WTC11 (cell line): ENCODE results near the gene NCAPD2. TPM values are rescaled to one million over a fixed set of nuclear protein-coding genes. Genes with fewer than 3 reads are reported as not detected.
A peak's percentile ranks its signal among the peaks of the same experiment; 100 is the strongest.

ENCODE experiments used
- ATF6 ChIP-seq: sonication (generic); formaldehyde crosslinking; IDR thresholded peaks from 2 replicates; pipeline ENCODE4 v1.8.1; 2023; ENCODE audit warnings: mild to moderate bottlenecking, missing genetic modification reagents
- CBFB ChIP-seq: sonication (generic); formaldehyde crosslinking; IDR thresholded peaks from 2 replicates; pipeline ENCODE4 v1.8.1; 2022; ENCODE audit warnings: mild to moderate bottlenecking, low read depth, missing genetic modification reagents
- E2F5 ChIP-seq: sonication (generic); formaldehyde crosslinking; IDR thresholded peaks from 2 replicates; pipeline ENCODE4 v1.8.1; 2022; ENCODE audit warnings: mild to moderate bottlenecking, moderate library complexity, missing genetic modification reagents
- FOXJ3 ChIP-seq: sonication (generic); formaldehyde crosslinking; IDR thresholded peaks from 2 replicates; pipeline ENCODE4 v1.9.0; 2021; ENCODE audit warnings: missing genetic modification reagents, mild to moderate bottlenecking, borderline replicate concordance
- GABPB1 ChIP-seq: sonication (generic); formaldehyde crosslinking; IDR thresholded peaks from 2 replicates; pipeline ENCODE4 v1.8.1; 2023; ENCODE audit warnings: mild to moderate bottlenecking, missing genetic modification reagents
- GTF2I ChIP-seq: fragments of 250-450 bp; sonication (Bioruptor Pico); conservative IDR thresholded peaks from 2 replicates; pipeline ENCODE4 v1.4.0; 2021; ENCODE audit warnings: mild to moderate bottlenecking
- HMGXB4 ChIP-seq: sonication (generic); formaldehyde crosslinking; IDR thresholded peaks from 2 replicates; pipeline ENCODE4 v1.8.1; 2023; ENCODE audit warnings: mild to moderate bottlenecking, moderate library complexity, missing genetic modification reagents
- JAZF1 ChIP-seq: fragments of 250-450 bp; sonication (Bioruptor Pico); IDR thresholded peaks from 2 replicates; pipeline ENCODE4 v1.9.0; 2021; ENCODE audit warnings: moderate library complexity, mild to moderate bottlenecking, inconsistent platforms
- KAT7 ChIP-seq: sonication (generic); formaldehyde crosslinking; IDR thresholded peaks from 2 replicates; pipeline ENCODE4 v1.8.1; 2023; ENCODE audit warnings: missing genetic modification reagents, mild to moderate bottlenecking, borderline replicate concordance
- MAX ChIP-seq: sonication (generic); formaldehyde crosslinking; IDR thresholded peaks from 2 replicates; pipeline ENCODE4 v1.8.0; 2022; ENCODE audit warnings: mild to moderate bottlenecking, missing genetic modification reagents
- NFYB ChIP-seq: sonication (generic); formaldehyde crosslinking; conservative IDR thresholded peaks from 2 replicates; pipeline ENCODE4 v1.8.0; 2022; ENCODE audit warnings: low read depth, missing genetic modification reagents
- NR2C2 ChIP-seq: sonication (generic); formaldehyde crosslinking; IDR thresholded peaks from 2 replicates; pipeline ENCODE4 v1.8.0; 2022; ENCODE audit warnings: mild to moderate bottlenecking, missing genetic modification reagents
- RELA ChIP-seq: sonication (generic); formaldehyde crosslinking; IDR thresholded peaks from 2 replicates; pipeline ENCODE4 v1.8.1; 2022; ENCODE audit warnings: missing genetic modification reagents, mild to moderate bottlenecking, borderline replicate concordance
- RORB ChIP-seq: fragments of 250-450 bp; sonication (Bioruptor Pico); IDR thresholded peaks from 2 replicates; pipeline ENCODE4 v1.9.0; 2021; ENCODE audit warnings: mild to moderate bottlenecking
- SMAD3 ChIP-seq: sonication (generic); formaldehyde crosslinking; IDR thresholded peaks from 2 replicates; pipeline ENCODE4 v1.8.0; 2022; ENCODE audit warnings: missing genetic modification reagents, mild to moderate bottlenecking, borderline replicate concordance
- SMAD4 ChIP-seq: sonication (generic); formaldehyde crosslinking; IDR thresholded peaks from 2 replicates; pipeline ENCODE4 v1.8.0; 2022; ENCODE audit warnings: mild to moderate bottlenecking, missing genetic modification reagents
- TEAD1 ChIP-seq: sonication (generic); formaldehyde crosslinking; IDR thresholded peaks from 2 replicates; pipeline ENCODE4 v1.8.0; 2022; ENCODE audit warnings: mild to moderate bottlenecking, missing genetic modification reagents
- TP53 ChIP-seq: sonication (generic); formaldehyde crosslinking; IDR thresholded peaks from 2 replicates; pipeline ENCODE4 v1.8.1; 2023; ENCODE audit warnings: mild to moderate bottlenecking, missing genetic modification reagents
- ZBTB21 ChIP-seq: sonication (generic); formaldehyde crosslinking; IDR thresholded peaks from 2 replicates; pipeline ENCODE4 v1.8.1; 2023; ENCODE audit warnings: mild to moderate bottlenecking, missing genetic modification reagents, borderline replicate concordance
- ZBTB43 ChIP-seq: sonication (generic); formaldehyde crosslinking; IDR thresholded peaks from 2 replicates; pipeline ENCODE4 v1.8.1; 2023; ENCODE audit warnings: mild to moderate bottlenecking, missing genetic modification reagents
- ZNF121 ChIP-seq: sonication (generic); formaldehyde crosslinking; IDR thresholded peaks from 2 replicates; pipeline ENCODE4 v1.8.0; 2023; ENCODE audit warnings: missing genetic modification reagents
- ZNF219 ChIP-seq: sonication (generic); formaldehyde crosslinking; IDR thresholded peaks from 2 replicates; pipeline ENCODE4 v1.8.0; 2023; ENCODE audit warnings: missing genetic modification reagents, mild to moderate bottlenecking, borderline replicate concordance
- ZNF263 ChIP-seq: sonication (generic); formaldehyde crosslinking; IDR thresholded peaks from 2 replicates; pipeline ENCODE4 v1.8.1; 2022; ENCODE audit warnings: low read depth, mild to moderate bottlenecking, moderate library complexity, missing genetic modification reagents
- ZNF281 ChIP-seq: sonication (generic); formaldehyde crosslinking; IDR thresholded peaks from 2 replicates; pipeline ENCODE4 v1.8.0; 2023; ENCODE audit warnings: mild to moderate bottlenecking, missing genetic modification reagents
- ZNF396 ChIP-seq: fragments of 250-450 bp; sonication (Bioruptor Pico); IDR thresholded peaks from 2 replicates; pipeline ENCODE4 v1.8.0; 2021; ENCODE audit warnings: mild to moderate bottlenecking, moderate library complexity, borderline replicate concordance
- ZNF532 ChIP-seq: fragments of 250-450 bp; sonication (Bioruptor Pico); IDR thresholded peaks from 2 replicates; pipeline ENCODE4 v1.9.0; 2021; ENCODE audit warnings: mild to moderate bottlenecking, borderline replicate concordance
- total RNA-seq: library from RNA; stranded (reverse); gene quantifications from 3 replicates; pipeline ENCODE4 v1.2.3, GENCODE V29; 2021

Gene NCAPD2
- total RNA-seq, 1 experiment from 2014 or later, result 141 TPM

GRCh38 chr12:6538420-6539313, 44.8 kb downstream of the NCAPD2 start (continued):
- TF ChIP-seq NFYB (CRISPR knock-in tag) (no peak), ZNF263 (CRISPR knock-in tag) (no peak), ZNF121 (CRISPR knock-in tag) (no peak), ZBTB21 (CRISPR knock-in tag) (no peak), ZNF281 (no peak), JAZF1 (CRISPR knock-in tag) (no peak), CBFB (CRISPR knock-in tag) (no peak), GABPB1 (CRISPR knock-in tag) (no peak), ZNF532 (CRISPR knock-in tag) (peak; percentile 76), MAX (CRISPR knock-in tag) (peak; percentile 50), FOXJ3 (CRISPR knock-in tag) (no peak), SMAD3 (CRISPR knock-in tag) (0 out of 2 replicates have a peak, but pooled peaks have one; percentile 31), ZNF219 (no peak), NR2C2 (CRISPR knock-in tag) (no peak), TEAD1 (peak; percentile 34; the same call in 1 of the 2 replicates), HMGXB4 (0 out of 2 replicates have a peak, but pooled peaks have one; percentile 36), GTF2I (CRISPR knock-in tag) (no peak), ATF6 (CRISPR knock-in tag) (no peak), TP53 (0 out of 2 replicates have a peak, but pooled peaks have one; percentile 38), E2F5 (CRISPR knock-in tag) (no peak), SMAD4 (no peak), ZBTB43 (CRISPR knock-in tag) (no peak), RORB (CRISPR knock-in tag) (no peak), ZNF396 (CRISPR knock-in tag) (no peak), KAT7 (CRISPR knock-in tag) (no peak), RELA (CRISPR knock-in tag) (peak; percentile 71; the same call in 1 of the 2 replicates)
